Activated CD8-positive, alpha-beta memory T cell treated with anti-CD3 and anti-CD28 coated beads for 36 hours (primary cell): ENCODE data around the gene ARHGEF38. TPM values are rescaled to one million over a fixed set of nuclear protein-coding genes. Genes with fewer than 3 reads are reported as not detected.
"Not testable (repeated sequence)": the region's sequence is repeated elsewhere in the genome, so short reads cannot be mapped to it uniquely, and the experiment has no call there.

Experiments
- CTCF ChIA-PET: fragments of 350-600 bp; sonication (Branson Sonifier 250); formaldehyde crosslinking; loops from one replicate; lab custom pipeline; 2021; ENCODE audit warnings: antibody characterized with exemption; lab: Charles Lee
- POLR2A ChIA-PET: fragments of 350-600 bp; sonication (Branson Sonifier 250); formaldehyde crosslinking; loops from one replicate; lab custom pipeline; 2021; ENCODE audit warnings: antibody characterized with exemption; lab: Charles Lee
- total RNA-seq, 2 experiments: library from RNA; stranded (reverse); gene quantifications; one replicate each; pipeline ENCODE4 v1.2.3, GENCODE V29; 2021

Gene ARHGEF38
- total RNA-seq, 2 experiments from 2014 or later = not detected

GRCh38 chr4:105695832-105696231 is 143.4 kb downstream of the ARHGEF38 start:
- POLR2A ChIA-PET, CTCF ChIA-PET: not testable (repeated sequence)

GRCh38 chr4:105698607-105699006 is 146.2 kb downstream of the ARHGEF38 start:
- CTCF ChIA-PET = no interaction called here
- POLR2A ChIA-PET = interaction anchor here (1.1 kb wide), 1 partner anchor 9 kb away, joined by 3 read pairs; no protein-coding TSS in a partner anchor

- POLR2A ChIA-PET = interaction anchor here (0.8 to 1.0 kb wide), 2 partner anchors 9 to 49 kb away, joined by 3 read pairs; no protein-coding TSS in a partner anchor
- CTCF ChIA-PET = no interaction called here
These were observed 155.4 kb downstream of the ARHGEF38 start for GRCh38 chr4:105707782-105708180.

- CTCF ChIA-PET = no interaction called here
- POLR2A ChIA-PET = interaction anchor here (0.8 to 1.0 kb wide), 2 partner anchors 10 to 50 kb away, joined by 3 read pairs; no protein-coding TSS in a partner anchor
These were observed 156.0 kb downstream of the ARHGEF38 start, which contains the start of the genes GSTCD and INTS12 for GRCh38 chr4:105708181-105709080. Gene GSTCD, plus strand, starts transcription at chr4:105708784. Its CDS starts 8,830 bp downstream, at chr4:105717614. Gene INTS12, minus strand, starts transcription at chr4:105708689. Its CDS starts 8,684 bp downstream, at chr4:105700005.

- ChIA-PET POLR2A (interaction anchor here (1.0 kb wide), 1 partner anchor 50 kb away, joined by 3 read pairs; no protein-coding TSS in a partner anchor), CTCF (no interaction called here)
These were observed 156.6 kb downstream of the ARHGEF38 start for GRCh38 chr4:105709081-105709450.

- POLR2A ChIA-PET = no interaction called here
- CTCF ChIA-PET = no interaction called here
These were observed 157.7 kb downstream of the ARHGEF38 start for GRCh38 chr4:105710012-105710600.

GRCh38 chr4:105710678-105711077 is 158.3 kb downstream of the ARHGEF38 start:
- POLR2A ChIA-PET = no interaction called here
- CTCF ChIA-PET = no interaction called here

- ChIA-PET POLR2A (no interaction called here), CTCF (no interaction called here)
These were observed 160.3 kb downstream of the ARHGEF38 start for GRCh38 chr4:105712766-105713165.

- CTCF ChIA-PET = interaction anchor here (1.7 kb wide), 1 partner anchor 193 kb away, joined by 3 read pairs; no protein-coding TSS in a partner anchor
- POLR2A ChIA-PET = no interaction called here
These were observed 161.7 kb downstream of the ARHGEF38 start for GRCh38 chr4:105714071-105714521.

- POLR2A ChIA-PET = no interaction called here
- CTCF ChIA-PET = interaction anchor here (0.7 to 1.7 kb wide), 2 partner anchors 56 to 194 kb away, joined by 3 read pairs; no protein-coding TSS in a partner anchor
These were observed 162.5 kb downstream of the ARHGEF38 start for GRCh38 chr4:105714932-105715331.

- CTCF ChIA-PET = interaction anchor here (0.7 kb wide), 1 partner anchor 57 kb away, joined by 3 read pairs; no protein-coding TSS in a partner anchor
- POLR2A ChIA-PET = no interaction called here
These were observed 163.4 kb downstream of the ARHGEF38 start for GRCh38 chr4:105715692-105716278.

- ChIA-PET POLR2A (no interaction called here), CTCF (no interaction called here)
These were observed 166.8 kb downstream of the ARHGEF38 start for GRCh38 chr4:105719204-105719603.

GRCh38 chr4:105725623-105726022 is 173.2 kb downstream of the ARHGEF38 start:
- ChIA-PET POLR2A (no interaction called here), CTCF (no interaction called here)

GRCh38 chr4:105729895-105730294 is 177.5 kb downstream of the ARHGEF38 start:
- CTCF ChIA-PET, POLR2A ChIA-PET: not testable (repeated sequence)

Other genes starting within 250 kb of the ARHGEF38 start
- 100 to 1,000 TPM; 119 to 121 TPM for gene PPA2, start 78.6 kb upstream of the ARHGEF38 start, total RNA-seq
- gene INTS12, start 156.1 kb downstream of the ARHGEF38 start, total RNA-seq = 10 to 100 TPM; 21.3 to 22.1 TPM
- gene GSTCD, start 156.2 kb downstream of the ARHGEF38 start, total RNA-seq = 10 to 100 TPM; 21.3 to 23.1 TPM